ENCODE data around the gene NIN.

The NIN gene

GRCh38 chr14:50792634-50793068 is 38.3 kb downstream of the NIN start:
- DNase-seq (ENCODE audit: low read depth in 2 of 2) = no peak

GRCh38 chr14:50792051-50792477 is 38.9 kb downstream of the NIN start:
- no peak for DNase-seq (ENCODE audit: low read depth in 2 of 2)

DNA sequence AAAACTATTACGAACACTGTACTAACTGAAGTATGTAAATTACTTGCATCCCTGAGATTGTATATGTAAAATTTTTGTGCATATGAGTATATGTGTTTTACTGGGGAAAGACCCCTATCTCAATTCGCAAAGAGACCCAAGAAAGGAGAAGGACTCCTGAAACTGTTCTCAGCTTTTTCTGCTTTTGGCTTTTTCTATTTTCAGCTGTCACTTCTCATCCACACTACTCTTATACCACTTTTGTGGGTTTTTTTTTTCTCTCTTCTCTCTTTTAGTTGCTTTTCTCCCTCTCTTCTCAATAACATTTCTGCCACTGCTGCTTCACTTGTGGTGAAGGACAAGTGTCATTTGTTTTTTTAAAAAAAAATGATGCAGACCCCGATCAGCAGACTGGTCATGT is 39.8 kb downstream of the NIN start:
- DNase-seq (ENCODE audit: low read depth in 2 of 2) = no peak

DNA sequence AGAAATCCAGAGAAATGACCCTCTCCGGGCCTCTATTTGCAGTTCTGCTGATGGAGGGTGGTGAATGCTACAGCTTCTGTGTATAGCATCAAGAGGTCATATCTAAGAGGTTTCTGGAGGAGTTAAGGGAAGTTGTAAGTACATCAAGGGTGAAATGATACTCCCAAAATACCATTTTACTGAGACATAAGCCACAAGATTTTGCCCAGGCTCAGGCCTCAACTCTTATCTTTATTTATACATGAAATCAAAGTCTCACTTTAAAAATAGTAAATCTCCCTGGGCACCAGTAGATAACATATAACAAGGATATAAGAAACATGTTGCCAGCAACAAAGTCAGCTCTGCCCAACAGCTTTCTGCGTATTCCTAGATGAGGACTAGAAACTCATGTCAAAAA is 40.4 kb downstream of the NIN start:
- no peak for DNase-seq (ENCODE audit: low read depth in 2 of 2)

DNA sequence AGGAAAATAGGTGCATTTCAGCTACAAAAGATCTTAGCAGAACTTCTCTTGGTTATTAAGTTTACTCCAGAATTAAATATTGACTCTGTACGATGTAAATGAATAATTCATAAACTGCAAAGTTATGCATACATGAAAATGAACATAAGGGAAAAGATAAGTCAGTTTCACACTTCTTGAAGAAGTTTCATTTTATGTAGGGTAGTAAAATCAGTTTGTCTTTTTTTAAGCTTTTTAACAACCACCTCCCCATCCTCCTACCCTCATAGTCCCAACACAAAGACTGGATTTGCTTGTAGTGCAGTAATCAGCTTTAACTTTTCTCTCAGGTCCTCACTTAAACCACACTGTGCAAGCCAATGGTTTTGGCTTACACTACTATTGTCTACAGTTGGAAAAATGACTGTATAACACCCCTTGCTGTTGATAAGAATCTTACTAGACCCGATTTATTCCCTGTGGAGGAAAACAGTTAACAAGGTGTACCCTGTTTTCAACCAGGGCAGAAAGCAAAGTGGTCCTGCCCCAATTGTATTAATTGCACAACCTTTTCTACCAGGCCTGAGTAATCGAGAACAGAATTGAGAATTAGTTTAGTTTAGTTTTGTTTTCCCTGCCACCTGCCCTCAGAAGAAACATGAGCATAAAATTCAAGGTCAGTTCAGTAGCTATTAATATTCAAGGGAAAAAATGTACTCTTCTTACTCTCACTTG is 44.1 kb downstream of the NIN start:
- no peak for DNase-seq (ENCODE audit: low read depth in 2 of 2)

- DNase-seq (ENCODE audit: low read depth in 2 of 2) = no peak
Observed at GRCh38 chr14:50785457-50786063, 45.4 kb downstream of the NIN start.

DNA sequence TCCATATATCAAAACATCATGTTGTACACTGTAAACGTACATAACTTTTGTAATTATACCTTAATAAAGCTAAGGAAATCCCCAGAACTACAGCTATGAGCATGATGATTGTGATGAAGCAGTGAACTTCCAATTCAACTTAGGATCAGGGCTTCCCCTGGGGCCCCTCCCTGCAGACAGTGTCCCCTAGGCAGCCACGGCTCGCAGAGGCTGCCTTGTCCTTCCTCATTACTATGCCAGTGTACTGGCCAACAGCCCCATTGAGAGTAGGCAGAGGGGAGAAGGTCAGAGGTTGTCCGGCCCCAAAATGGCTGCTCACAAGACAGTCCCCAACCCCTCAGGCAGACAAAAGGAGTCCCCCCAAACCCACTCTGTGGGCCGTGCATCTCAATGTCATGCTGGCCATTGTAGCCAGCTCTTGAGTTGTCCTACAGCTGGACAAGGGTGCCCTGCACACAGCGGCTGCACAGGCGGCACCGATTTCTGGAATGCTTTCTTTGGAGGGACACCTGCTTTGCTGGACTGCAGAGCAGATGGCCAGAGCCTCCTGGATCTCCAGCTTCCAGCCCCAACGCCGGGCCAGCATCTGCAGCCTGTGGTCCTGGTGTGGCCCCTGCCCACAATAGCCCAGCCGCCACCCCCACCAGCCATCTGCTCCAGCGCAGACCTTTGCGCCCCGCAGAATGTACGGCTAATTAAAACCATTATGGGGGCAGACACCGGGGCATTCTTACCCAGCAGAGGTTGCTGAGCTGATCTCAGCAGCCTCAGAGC is 46.1 kb downstream of the NIN start:
- no peak for DNase-seq (ENCODE audit: low read depth in 2 of 2)

DNA sequence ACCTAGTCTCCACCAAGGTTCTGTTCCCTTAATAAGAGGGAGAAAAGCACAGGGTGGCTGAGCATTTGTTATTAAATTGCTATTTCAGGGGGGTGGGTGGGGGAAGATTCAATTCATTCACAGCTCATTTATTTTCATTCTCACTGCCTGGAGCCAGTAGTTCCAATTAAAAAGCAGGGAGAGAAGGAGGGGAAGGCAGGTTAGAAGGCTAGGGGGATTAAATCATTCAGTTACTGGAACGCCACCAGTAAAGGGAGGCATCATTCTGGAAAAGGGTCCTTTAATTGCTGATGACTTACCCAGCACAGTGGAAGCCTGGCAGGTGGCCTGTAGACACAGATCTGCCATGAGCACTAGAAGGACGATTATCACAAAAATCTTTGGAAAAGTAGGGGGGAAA is 47.4 kb downstream of the NIN start:
- no peak for DNase-seq (ENCODE audit: low read depth in 2 of 2)

DNA sequence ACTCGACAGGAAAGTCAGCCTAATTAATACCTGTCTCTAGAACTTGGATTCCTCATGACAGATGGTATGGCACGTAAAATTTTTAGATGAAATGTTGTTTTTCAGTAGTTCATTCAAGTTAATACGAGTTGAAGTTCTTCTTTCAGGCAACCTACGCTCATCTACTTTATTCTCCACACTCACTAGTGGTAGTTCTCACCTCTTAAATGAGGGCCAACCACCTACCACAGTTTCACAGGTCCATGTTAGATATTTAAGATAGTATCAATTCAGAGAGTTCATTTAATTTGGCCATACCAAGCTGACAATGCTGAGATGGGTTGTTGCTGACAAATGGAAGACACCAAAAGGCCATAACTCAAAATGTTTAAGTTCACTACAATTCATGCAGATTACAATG is 50.6 kb downstream of the NIN start:
- DNase-seq (ENCODE audit: low read depth in 2 of 2) = no peak

GRCh38 chr14:50778721-50779483 is 52.1 kb downstream of the NIN start:
- DNase-seq (ENCODE audit: low read depth in 2 of 2) = no peak

- DNase-seq (ENCODE audit: low read depth in 2 of 2) = no peak
Observed at GRCh38 chr14:50776522-50776921, 54.4 kb downstream of the NIN start.

DNA sequence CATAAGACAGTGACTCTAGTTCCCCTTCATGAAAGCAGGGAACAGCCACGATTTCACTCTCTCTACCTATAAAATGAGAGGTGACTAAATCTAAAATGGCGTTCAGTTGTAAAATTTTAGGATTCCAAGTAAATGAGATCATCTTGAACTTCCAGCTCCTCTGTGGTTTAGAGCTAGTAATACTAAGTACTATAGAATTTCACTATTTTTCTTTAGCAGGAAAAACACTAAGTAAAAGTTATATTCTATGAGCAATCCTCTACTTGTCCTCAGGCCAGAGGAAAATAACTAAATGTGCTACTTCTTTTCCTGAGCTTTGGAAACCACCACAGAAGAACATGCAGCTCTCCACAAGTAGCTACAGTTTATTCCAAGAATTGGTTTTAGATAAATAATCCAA is 55.6 kb downstream of the NIN start:
- DNase-seq (ENCODE audit: low read depth in 2 of 2) = no peak

DNA sequence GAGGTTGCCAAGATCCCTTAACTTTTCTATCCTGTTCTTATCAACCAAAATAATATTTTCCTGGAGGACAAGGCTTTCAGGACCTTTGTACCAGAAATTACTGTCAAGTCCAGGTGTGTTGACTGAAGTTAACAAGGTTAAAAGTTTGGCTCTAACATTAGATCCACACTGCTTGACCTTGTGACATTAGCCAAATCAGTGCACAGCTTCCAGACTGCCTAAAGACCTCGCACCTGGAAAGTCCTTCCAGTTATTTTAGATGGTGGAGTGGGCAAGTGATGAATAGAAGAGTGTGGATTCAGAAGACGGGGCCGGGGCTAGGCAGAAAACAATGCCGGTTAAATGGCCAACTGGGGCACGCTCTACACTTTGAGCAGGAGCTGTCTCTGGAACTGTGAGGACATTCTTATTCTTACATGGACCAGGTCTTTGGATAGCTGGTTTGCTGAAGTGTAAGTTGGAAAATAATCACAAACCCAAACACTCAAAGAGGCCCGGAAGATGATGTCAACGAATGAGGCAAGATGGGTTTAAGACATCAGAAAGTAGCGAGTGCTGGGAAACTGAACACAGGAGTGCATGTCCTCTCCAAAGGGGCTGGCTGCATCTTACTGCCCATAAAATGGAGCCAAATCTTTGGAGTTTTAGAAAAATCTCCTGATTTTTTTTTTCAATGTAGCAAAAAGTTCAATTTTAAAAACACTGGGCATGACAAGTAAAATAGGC is 56.3 kb downstream of the NIN start:
- no peak for DNase-seq (ENCODE audit: low read depth in 2 of 2)

- no peak for DNase-seq (ENCODE audit: low read depth in 2 of 2)
Observed at GRCh38 chr14:50773632-50774541, 57.1 kb downstream of the NIN start.

DNA sequence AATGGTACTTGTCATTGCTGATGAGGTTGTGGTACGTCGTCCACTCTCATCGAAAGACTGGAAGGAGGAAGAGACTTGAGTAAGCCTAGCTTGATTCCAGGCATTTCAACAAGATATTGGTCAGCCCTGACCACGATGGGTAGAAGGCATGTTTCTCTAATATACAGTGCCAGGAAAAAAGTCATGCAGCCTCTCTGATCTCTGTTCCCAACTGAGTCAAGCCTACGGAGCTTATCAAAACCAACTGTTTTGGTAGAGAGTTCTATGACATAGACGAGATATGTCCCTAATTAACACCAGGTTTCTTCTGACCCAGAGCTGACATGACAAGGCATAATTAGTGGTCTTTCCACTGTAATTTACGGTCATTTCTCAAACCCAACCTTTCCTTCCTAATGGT is 58.5 kb downstream of the NIN start:
- no peak for DNase-seq (ENCODE audit: low read depth in 2 of 2)

DNA sequence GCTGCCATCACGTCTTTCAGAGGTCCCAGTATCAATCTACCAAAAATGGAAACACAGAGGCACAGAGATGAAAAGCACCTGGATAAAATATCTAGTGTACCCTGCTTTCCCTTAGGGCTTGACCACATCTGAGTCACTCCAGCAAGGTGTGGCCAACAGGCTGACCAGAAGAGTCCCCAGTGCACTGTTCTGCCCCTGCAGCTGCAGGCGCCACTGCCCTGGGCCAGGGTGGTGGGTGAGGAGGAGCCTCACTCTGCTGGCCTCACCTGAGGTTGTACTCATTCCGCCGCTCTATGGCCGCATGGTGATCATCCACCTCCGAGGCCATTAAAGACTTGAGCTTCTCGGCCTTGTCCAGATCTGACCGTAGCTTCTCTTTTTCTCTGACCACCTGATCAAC is 60.4 kb downstream of the NIN start:
- DNase-seq (ENCODE audit: low read depth in 2 of 2) = no peak

DNA sequence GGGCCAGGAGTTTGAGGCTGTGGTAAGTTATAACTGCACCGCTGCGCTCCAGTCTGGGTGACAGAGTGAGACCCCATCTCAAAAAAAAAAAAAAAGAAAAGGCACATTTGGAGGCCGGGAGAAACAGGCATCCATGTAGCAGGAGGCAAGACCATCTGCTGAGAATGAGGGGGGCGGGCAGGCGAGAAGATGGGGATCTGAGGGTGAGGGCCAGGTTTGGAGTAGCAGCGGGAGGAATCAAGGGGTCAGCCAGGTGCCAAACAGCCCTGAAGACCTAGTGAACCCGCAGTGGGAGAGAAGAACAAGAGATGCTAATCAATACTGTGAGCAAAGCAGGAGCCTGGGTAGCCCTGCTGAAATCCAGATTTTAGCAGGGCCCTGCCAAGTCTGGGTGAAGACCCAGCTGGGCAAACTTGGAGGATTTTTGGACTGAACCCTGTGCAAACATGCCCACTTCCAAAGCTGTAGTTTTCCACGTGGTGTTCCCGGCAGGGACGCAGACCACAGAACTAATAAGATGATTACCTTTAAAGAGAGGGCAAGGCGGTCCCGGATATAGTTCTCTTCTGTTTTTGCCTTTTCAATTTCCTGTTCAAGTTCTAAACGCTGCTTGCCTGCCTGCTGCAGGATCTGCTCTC is 61.0 kb downstream of the NIN start:
- DNase-seq (ENCODE audit: low read depth in 2 of 2) = no peak

GRCh38 chr14:50768680-50769079 is 62.3 kb downstream of the NIN start:
- no peak for DNase-seq (ENCODE audit: low read depth in 2 of 2)

DNA sequence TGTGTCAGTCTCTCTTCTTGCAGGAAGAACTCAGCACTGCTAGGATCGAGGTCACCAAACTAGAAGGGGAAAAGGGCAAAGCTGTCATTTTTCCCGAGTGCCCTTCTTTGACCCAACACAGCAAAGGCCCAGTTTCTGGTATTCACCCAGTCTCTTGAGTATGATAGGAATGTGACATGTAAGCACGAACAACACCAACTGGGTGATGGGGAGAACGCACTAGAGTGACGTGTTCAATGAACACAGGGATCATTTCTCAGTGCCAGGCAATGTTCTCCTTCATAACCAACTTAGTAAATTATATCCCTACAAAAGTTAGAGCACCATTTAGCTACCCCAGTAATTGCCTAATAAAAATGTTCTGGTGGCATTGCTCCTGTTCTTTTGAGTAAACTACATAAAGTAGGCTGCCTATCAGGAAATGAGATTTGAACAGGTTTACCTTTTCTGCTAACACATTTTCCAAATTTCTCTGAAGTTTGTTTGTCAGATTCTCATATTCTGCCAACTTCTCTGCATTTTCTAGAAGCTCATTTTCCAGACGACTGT is 64.5 kb downstream of the NIN start:
- no peak for DNase-seq (ENCODE audit: low read depth in 2 of 2)
